Loucy (cell line): Measurements from ENCODE around the gene BFSP1.

Source experiments
- CTCF ChIP-seq: fragments of 200-600 bp; sonication (generic); conservative IDR thresholded peaks from 2 replicates; pipeline ENCODE4 v1.5.1; 2014; ENCODE audit warnings: mild to moderate bottlenecking, antibody characterized with exemption, low read length
- EZH2phosphoT487 ChIP-seq: fragments of 200-600 bp; IDR thresholded peaks from 2 replicates; pipeline ENCODE4 v1.6.1; 2018; ENCODE audit warnings: antibody characterized with exemption, mild to moderate bottlenecking, moderate library complexity, borderline replicate concordance

- TF ChIP-seq CTCF (no peak), EZH2phosphoT487 (no peak)
Observed at GRCh38 chr20:17558941-17559304, 27.7 kb upstream of the BFSP1 start.
